HepG2 (cell line): Measurements from ENCODE around the gene PNP.

ENCODE experiments used
- CTCF ChIP-seq: sonication (generic); formaldehyde crosslinking; IDR thresholded peaks from 2 replicates; pipeline ENCODE4 v1.5.0; 2020; ENCODE audit warnings: mild to moderate bottlenecking, missing genetic modification reagents, moderate library complexity
- RNF2 ChIP-seq: fragments of 450-650 bp; conservative IDR thresholded peaks from 2 replicates; pipeline ENCODE4 v1.6.1; 2016; ENCODE audit warnings: low read depth
- ZNF207 ChIP-seq: fragments of 450-650 bp; IDR thresholded peaks from 2 replicates; pipeline ENCODE4 v1.6.1; 2016; ENCODE audit warnings: antibody characterized with exemption, borderline replicate concordance
- ZNF253 ChIP-seq: sonication (generic); formaldehyde crosslinking; IDR thresholded peaks from 2 replicates; pipeline ENCODE4 v1.8.0; 2022; ENCODE audit warnings: mild to moderate bottlenecking, missing genetic modification reagents, borderline replicate concordance

GRCh38 chr14:20470603-20470901 is 1.3 kb downstream of the PNP start:
- TF ChIP-seq RNF2 (no peak), ZNF207 (no peak), CTCF (CRISPR knock-in tag) (no peak), ZNF253 (no peak)
